ENCODE measurements around the gene CDC45.

Gene CDC45

DNA sequence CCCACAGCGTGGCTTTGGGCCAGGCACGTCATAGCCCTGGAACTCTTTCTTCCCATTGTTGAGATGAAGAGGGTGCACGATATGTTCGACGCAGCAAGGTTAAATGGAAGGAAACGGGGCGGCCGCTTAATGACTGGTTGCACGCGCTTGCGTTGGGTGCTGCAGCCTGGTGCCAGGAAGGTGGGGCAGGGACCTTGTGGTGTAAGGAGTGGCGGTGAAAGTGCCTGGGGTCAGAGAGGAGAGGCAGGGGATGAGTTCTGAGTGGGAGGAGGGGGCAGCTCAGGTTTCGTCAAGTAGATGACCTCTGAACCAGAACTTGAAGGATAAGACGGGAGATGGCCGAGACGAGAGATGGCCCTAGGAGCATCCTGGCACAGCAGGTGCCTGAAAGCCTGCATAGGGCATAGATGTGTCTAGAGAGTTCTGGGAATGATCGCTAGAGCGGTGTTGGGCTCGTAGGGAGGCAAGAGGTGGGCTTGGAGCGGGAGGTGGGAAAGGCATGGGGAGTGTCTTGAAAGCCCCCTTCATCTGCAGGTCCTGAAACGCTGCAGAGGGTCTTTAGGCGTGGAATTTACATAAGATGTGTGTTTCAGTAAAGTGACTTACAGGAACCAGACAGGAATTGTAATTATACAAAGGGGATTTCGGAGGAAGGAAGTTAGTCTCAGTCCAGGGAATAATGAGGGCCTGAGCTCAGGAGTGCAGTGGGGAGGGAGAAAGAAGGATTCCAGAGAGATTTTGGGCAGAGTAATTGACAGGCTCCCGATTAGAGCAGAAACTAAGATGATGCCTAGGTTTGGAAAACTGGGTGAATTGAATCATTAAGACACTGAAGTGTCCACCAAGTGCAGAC, 87.7 kb downstream of the CDC45 start:
- DNase-seq = no peak

- no peak for DNase-seq
These were observed 88.9 kb downstream of the CDC45 start for GRCh38 chr22:19568337-19569275.

- no peak for DNase-seq
These were observed 89.5 kb downstream of the CDC45 start for GRCh38 chr22:19569276-19569640.

- no peak for DNase-seq
These were observed 90.3 kb downstream of the CDC45 start for GRCh38 chr22:19569976-19570375.

All from NCI-H510A (cell line).